ENCODE data around the gene CCDC6. TPM values are rescaled to one million over a fixed set of nuclear protein-coding genes. Genes with fewer than 3 reads are reported as not detected.

Gene CCDC6
- total RNA-seq, 1 experiment from 2014 or later: 50.9 TPM

DNA sequence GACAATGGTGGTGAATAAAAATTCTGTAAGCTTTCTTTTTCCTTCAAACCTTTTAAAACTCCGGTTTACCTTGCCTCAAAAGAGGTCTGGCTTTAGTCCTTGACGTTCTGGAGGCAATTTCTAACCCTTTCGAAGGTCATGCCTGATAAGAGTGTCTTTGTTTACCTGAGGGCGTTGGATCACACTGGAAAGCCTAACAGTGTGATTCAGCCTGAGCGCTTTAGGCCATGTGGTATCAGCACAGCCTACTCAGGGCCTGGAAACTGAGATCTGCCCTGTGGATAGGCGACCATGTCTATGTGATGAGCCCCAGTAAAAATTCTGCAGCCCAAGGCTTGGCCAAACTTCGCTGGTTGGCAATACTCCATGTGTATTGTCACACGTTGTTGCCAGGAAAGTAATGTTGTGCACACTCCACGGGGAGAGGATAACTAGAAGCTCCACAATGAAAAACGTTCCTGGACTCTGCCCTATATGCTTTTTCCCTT, 10.7 kb downstream of the CCDC6 start:
- no peak overlapping the region for H2AFZ ChIP-seq (ENCODE audit: low read length)

DNA sequence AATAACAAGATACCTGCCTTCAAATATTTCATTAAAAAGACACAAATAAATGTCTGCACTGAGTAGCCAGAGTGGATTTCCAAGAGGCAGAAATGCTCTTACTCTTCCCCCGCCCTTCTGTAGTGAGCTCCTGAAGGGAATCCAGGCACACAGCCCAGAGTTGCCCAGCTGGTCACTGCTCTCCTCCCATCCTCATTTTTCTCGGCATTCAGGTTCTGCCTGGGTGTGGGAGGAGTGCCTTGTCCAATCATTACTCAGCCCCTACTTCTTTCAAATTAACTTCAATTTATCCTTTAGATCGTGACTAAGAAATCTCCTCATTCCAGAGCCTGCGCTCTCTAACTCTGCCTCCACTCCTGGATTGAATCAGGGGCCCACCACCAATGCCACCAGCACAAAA, 12.2 kb downstream of the CCDC6 start:
- Histone ChIP-seq H3K36me3 (ENCODE audit: insufficient read depth, low read length) (peaks cover 17% of the 10 kb centered on the region), H3K27ac (ENCODE audit: low read length) (no peak overlapping the region), H2AFZ (ENCODE audit: low read length) (no peak overlapping the region), H3K4me1 (ENCODE audit: low read length) (peaks cover 78% of the 10 kb centered on the region), H3K9ac (ENCODE audit: low read length) (no peak overlapping the region), H3K4me2 (ENCODE audit: low read depth, low read length, poor library complexity, severe bottlenecking) (no peak overlapping the region), H3K79me2 (ENCODE audit: low read length) (peaks cover 98% of the 10 kb centered on the region), H3K9me3 (ENCODE audit: low read length) (no peaks in the 10 kb centered on the region), H4K20me1 (ENCODE audit: insufficient read depth, low read depth, low read length) (peaks cover 15% of the 10 kb centered on the region; the same call in 1 of the 2 replicates), H3K27me3 (ENCODE audit: low read length) (no peaks in the 10 kb centered on the region), H3K4me3 (ENCODE audit: low read length) (no peak overlapping the region), H3K9me2 (replicated peaks; ENCODE audit: insufficient read depth, low read length) (no peaks in the 10 kb centered on the region)
- DNase-seq: no peak

More for the DNA sequence above, 10.7 kb downstream of the CCDC6 start:
- Histone ChIP-seq H3K27me3 (ENCODE audit: low read length) (no peaks in the 10 kb centered on the region), H3K9ac (ENCODE audit: low read length) (no peak overlapping the region), H3K9me2 (replicated peaks; ENCODE audit: insufficient read depth, low read length) (no peaks in the 10 kb centered on the region), H3K27ac (ENCODE audit: low read length) (no peak overlapping the region), H3K4me1 (ENCODE audit: low read length) (peaks cover 79% of the 10 kb centered on the region), H4K20me1 (ENCODE audit: insufficient read depth, low read depth, low read length) (peaks cover 15% of the 10 kb centered on the region; the same call in 1 of the 2 replicates), H3K36me3 (ENCODE audit: insufficient read depth, low read length) (peaks cover 15% of the 10 kb centered on the region; the same call in 1 of the 2 replicates), H3K79me2 (ENCODE audit: low read length) (peaks cover 100% of the 10 kb centered on the region), H3K4me3 (ENCODE audit: low read length) (no peak overlapping the region), H3K9me3 (ENCODE audit: low read length) (no peaks in the 10 kb centered on the region), H3K4me2 (ENCODE audit: low read depth, low read length, poor library complexity, severe bottlenecking) (no peak overlapping the region)
- DNase-seq: no peak

DNA sequence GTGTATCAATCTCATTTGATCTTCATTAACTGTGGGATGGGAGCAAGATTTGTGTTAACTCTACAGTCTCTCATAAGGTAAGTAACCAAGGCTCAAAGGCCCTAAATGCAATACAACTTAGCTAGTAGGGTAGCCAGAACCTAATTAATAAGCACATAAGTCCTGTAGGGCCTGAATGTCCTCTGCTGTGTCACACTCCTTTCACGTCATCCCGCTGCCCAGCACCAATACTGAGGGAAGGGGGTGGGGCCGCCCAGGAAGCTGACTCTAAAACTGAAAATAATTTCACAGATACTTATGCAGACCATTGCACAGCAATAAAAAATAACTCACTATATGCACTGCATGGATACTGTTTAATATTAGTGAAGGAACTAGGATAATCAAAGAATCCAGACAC, 13.7 kb downstream of the CCDC6 start:
- H3K9ac ChIP-seq (ENCODE audit: low read length): no peak overlapping the region
- H3K4me3 ChIP-seq (ENCODE audit: low read length): no peak overlapping the region
- DNase-seq: no peak
- no peak overlapping the region for H2AFZ ChIP-seq (ENCODE audit: low read length)
- no peaks in the 10 kb centered on the region for H3K9me2 ChIP-seq (replicated peaks; ENCODE audit: insufficient read depth, low read length)
- peaks cover 98% of the 10 kb centered on the region for H3K79me2 ChIP-seq (ENCODE audit: low read length)
- H3K9me3 ChIP-seq (ENCODE audit: low read length): no peaks in the 10 kb centered on the region
- 0 out of 2 replicates have a peak overlapping the region, but pooled peaks have one; percentile 9 for H3K27ac ChIP-seq (ENCODE audit: low read length)
- H3K27me3 ChIP-seq (ENCODE audit: low read length): no peaks in the 10 kb centered on the region
- H4K20me1 ChIP-seq (ENCODE audit: insufficient read depth, low read depth, low read length): peaks cover 13% of the 10 kb centered on the region; the same call in 1 of the 2 replicates
- H3K36me3 ChIP-seq (ENCODE audit: insufficient read depth, low read length): peaks cover 9% of the 10 kb centered on the region
- H3K4me2 ChIP-seq (ENCODE audit: low read depth, low read length, poor library complexity, severe bottlenecking): no peak overlapping the region
- H3K4me1 ChIP-seq (ENCODE audit: low read length): peaks cover 84% of the 10 kb centered on the region

DNA sequence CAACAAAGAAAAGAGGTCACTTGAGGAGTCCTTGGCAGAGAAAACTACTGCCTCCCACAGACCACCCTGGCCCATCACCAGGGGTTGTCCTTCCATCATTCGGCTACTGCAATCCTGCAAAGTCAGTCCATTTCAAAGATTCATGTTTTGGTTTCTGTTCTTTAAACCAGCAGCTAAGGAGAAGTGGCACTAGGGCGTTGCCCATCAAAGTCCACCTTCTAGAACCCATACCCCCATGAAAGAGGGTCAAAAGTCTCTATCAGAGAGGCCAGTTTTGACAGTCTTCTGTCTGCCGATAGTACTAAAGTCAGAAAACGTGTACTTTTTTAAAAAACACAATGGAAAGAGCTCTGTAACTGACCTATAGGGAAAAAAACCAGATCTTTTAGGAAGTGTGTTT, 14.4 kb downstream of the CCDC6 start:
- no peak overlapping the region for H2AFZ ChIP-seq (ENCODE audit: low read length)
- 0 out of 2 replicates have a peak overlapping the region, but pooled peaks have one; percentile 34 for H3K27ac ChIP-seq (ENCODE audit: low read length)
- no peak overlapping the region for H3K4me2 ChIP-seq (ENCODE audit: low read depth, low read length, poor library complexity, severe bottlenecking)
- H3K79me2 ChIP-seq (ENCODE audit: low read length): peaks cover 98% of the 10 kb centered on the region
- peaks cover 91% of the 10 kb centered on the region for H3K4me1 ChIP-seq (ENCODE audit: low read length)
- DNase-seq: no peak
- H3K27me3 ChIP-seq (ENCODE audit: low read length): no peaks in the 10 kb centered on the region
- peaks cover 6% of the 10 kb centered on the region; the same call in 1 of the 2 replicates for H3K36me3 ChIP-seq (ENCODE audit: insufficient read depth, low read length)
- H3K4me3 ChIP-seq (ENCODE audit: low read length): no peak overlapping the region
- H3K9me3 ChIP-seq (ENCODE audit: low read length): no peaks in the 10 kb centered on the region
- H3K9me2 ChIP-seq (replicated peaks; ENCODE audit: insufficient read depth, low read length): no peaks in the 10 kb centered on the region
- no peak overlapping the region for H3K9ac ChIP-seq (ENCODE audit: low read length)
- peaks cover 14% of the 10 kb centered on the region; the same call in 1 of the 2 replicates for H4K20me1 ChIP-seq (ENCODE audit: insufficient read depth, low read depth, low read length)

DNA sequence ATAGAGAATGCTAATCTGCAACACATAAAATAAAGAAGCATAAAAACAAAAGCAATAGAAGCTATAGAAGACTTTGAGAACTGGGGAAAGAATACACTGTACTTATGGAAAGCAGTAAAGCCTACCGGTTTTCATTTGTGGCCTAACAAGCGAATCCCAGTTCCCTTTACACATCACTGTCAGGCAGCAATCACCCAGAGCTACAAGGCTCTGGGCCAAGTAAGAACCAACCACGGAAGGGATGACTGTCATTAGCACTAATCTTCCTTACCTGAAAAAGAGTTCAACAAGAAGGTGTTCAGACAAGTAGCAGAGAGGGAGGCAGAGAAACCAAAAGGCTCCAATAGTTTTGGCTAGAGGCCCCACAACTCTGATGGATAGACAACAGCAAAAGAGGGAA, 15.0 kb downstream of the CCDC6 start:
- H3K4me1 ChIP-seq (ENCODE audit: low read length): peaks cover 92% of the 10 kb centered on the region
- no peak overlapping the region for H3K4me2 ChIP-seq (ENCODE audit: low read depth, low read length, poor library complexity, severe bottlenecking)
- peaks cover 16% of the 10 kb centered on the region; the same call in 1 of the 2 replicates for H4K20me1 ChIP-seq (ENCODE audit: insufficient read depth, low read depth, low read length)

DNA sequence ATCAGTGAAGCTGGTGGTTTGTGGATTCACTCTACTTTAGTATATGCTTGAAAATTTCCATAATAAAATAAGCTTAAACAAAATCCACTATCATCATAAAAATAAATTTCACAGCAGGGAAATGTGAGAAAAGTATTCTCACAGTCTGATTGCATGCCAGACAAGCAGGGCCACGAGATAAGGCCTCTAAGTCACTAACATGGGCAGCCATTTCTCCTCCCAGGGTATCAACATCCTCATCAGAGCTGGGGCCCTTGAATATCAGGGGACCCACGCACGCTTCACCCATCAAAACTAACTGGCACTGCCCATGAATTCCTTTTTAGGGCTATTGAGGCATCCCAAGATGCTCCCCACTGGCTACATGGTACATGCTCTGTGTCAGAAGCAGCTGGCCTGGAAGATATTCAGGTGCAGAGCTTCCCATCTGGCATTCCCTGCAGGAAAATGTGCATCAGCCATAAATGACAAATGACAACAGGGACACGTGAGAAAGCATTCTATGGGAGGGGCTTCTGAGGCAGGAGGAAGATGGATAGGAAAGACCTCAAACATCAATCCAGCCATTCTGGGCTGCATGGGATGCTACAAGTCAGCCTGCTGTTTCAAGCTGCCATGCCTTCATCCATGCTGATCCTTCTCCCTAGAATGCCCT, 17.4 kb downstream of the CCDC6 start:
- Histone ChIP-seq H3K9ac (ENCODE audit: low read length) (peak overlapping the region; percentile 34), H3K9me2 (replicated peaks; ENCODE audit: insufficient read depth, low read length) (no peaks in the 10 kb centered on the region), H3K36me3 (ENCODE audit: insufficient read depth, low read length) (peaks cover 6% of the 10 kb centered on the region; the same call in 1 of the 2 replicates), H3K9me3 (ENCODE audit: low read length) (no peaks in the 10 kb centered on the region), H3K27ac (ENCODE audit: low read length) (peak overlapping the region; percentile 96), H3K4me2 (ENCODE audit: low read depth, low read length, poor library complexity, severe bottlenecking) (peak overlapping the region; percentile 79), H3K4me3 (ENCODE audit: low read length) (peak overlapping the region; percentile 2; the same call in 1 of the 2 replicates), H3K27me3 (ENCODE audit: low read length) (no peaks in the 10 kb centered on the region), H3K4me1 (ENCODE audit: low read length) (peaks cover 96% of the 10 kb centered on the region), H3K79me2 (ENCODE audit: low read length) (peaks cover 93% of the 10 kb centered on the region), H4K20me1 (ENCODE audit: insufficient read depth, low read depth, low read length) (peaks cover 9% of the 10 kb centered on the region; the same call in 1 of the 2 replicates), H2AFZ (ENCODE audit: low read length) (no peak overlapping the region)
- no peak for DNase-seq

More for the DNA sequence above, 15.0 kb downstream of the CCDC6 start:
- Histone ChIP-seq H3K27me3 (ENCODE audit: low read length) (no peaks in the 10 kb centered on the region), H3K79me2 (ENCODE audit: low read length) (peaks cover 98% of the 10 kb centered on the region), H3K4me3 (ENCODE audit: low read length) (no peak overlapping the region), H3K9me3 (ENCODE audit: low read length) (no peaks in the 10 kb centered on the region), H3K36me3 (ENCODE audit: insufficient read depth, low read length) (peaks cover 6% of the 10 kb centered on the region; the same call in 1 of the 2 replicates), H3K27ac (ENCODE audit: low read length) (peak overlapping the region; percentile 34; the same call in 1 of the 2 replicates), H3K9me2 (replicated peaks; ENCODE audit: insufficient read depth, low read length) (no peaks in the 10 kb centered on the region), H3K9ac (ENCODE audit: low read length) (no peak overlapping the region), H2AFZ (ENCODE audit: low read length) (no peak overlapping the region)
- DNase-seq: no peak

DNA sequence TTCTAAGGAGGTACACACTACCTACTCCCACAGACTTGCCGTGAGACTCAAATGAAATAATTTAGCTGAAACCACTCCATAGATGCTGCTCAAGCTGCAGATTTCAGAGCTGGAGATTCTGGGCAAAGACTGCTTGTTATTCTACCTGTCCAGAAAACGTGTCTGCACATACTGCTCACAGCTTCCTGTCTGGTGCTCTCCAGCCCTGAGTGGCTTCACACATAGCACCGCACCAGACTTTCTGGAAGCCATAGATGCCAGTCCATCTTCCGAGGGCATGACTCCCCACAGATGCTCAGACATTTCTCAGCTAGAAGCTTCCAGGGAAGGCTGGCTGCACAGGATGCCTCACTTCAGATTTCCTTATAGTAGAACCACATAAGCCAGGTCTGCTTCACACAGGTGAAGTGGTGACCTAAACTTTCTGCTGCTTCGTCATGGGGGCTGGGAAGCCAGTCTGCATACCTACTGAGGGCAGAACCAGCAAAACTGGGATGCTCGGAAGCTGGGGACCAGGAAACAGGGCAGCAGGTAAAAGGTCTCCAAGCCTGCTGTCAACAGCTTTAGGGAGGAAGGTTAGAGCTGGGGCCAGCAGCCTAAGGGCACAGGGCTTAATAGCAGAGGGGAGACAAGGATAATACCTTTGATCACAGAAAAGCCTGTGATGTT, 18.2 kb downstream of the CCDC6 start:
- Histone ChIP-seq H3K27ac (ENCODE audit: low read length) (peak overlapping the region; percentile 96), H3K36me3 (ENCODE audit: insufficient read depth, low read length) (peaks cover 6% of the 10 kb centered on the region; the same call in 1 of the 2 replicates), H3K9me2 (replicated peaks; ENCODE audit: insufficient read depth, low read length) (no peaks in the 10 kb centered on the region), H3K27me3 (ENCODE audit: low read length) (no peaks in the 10 kb centered on the region), H4K20me1 (ENCODE audit: insufficient read depth, low read depth, low read length) (peaks cover 9% of the 10 kb centered on the region; the same call in 1 of the 2 replicates), H2AFZ (ENCODE audit: low read length) (no peak overlapping the region), H3K4me3 (ENCODE audit: low read length) (peak overlapping the region; percentile 29; the same call in 1 of the 2 replicates), H3K4me2 (ENCODE audit: low read depth, low read length, poor library complexity, severe bottlenecking) (peak overlapping the region; percentile 79), H3K79me2 (ENCODE audit: low read length) (peaks cover 93% of the 10 kb centered on the region), H3K9ac (ENCODE audit: low read length) (peak overlapping the region; percentile 34), H3K9me3 (ENCODE audit: low read length) (no peaks in the 10 kb centered on the region), H3K4me1 (ENCODE audit: low read length) (peaks cover 96% of the 10 kb centered on the region)
- peak; percentile 63 for DNase-seq

DNA sequence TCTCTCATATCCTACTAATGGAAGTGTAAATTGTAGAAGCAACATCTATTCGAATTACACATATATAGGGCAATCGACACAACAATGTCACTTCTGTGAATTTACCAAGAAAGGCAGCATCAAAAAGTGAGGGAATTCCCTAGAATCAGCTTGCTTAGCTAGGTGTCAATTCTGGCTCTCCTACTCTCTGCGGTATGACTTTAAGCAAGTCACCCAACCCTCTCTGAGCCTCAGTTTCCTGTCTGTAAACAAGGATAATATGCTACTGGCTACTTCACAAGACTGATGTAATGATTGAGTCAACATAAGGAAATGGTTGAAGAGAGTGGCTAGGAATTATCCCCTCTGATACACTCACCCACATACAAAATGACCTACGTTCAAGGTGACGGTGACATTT, 19.4 kb downstream of the CCDC6 start:
- Histone ChIP-seq H3K9ac (ENCODE audit: low read length) (peak overlapping the region; percentile 56), H3K4me2 (ENCODE audit: low read depth, low read length, poor library complexity, severe bottlenecking) (peak overlapping the region; percentile 79), H4K20me1 (ENCODE audit: insufficient read depth, low read depth, low read length) (peaks cover 5% of the 10 kb centered on the region; the same call in 1 of the 2 replicates), H2AFZ (ENCODE audit: low read length) (no peak overlapping the region), H3K27ac (ENCODE audit: low read length) (peak overlapping the region; percentile 96), H3K4me3 (ENCODE audit: low read length) (peak overlapping the region; percentile 50), H3K27me3 (ENCODE audit: low read length) (no peaks in the 10 kb centered on the region), H3K79me2 (ENCODE audit: low read length) (peaks cover 91% of the 10 kb centered on the region), H3K9me3 (ENCODE audit: low read length) (no peaks in the 10 kb centered on the region), H3K9me2 (replicated peaks; ENCODE audit: insufficient read depth, low read length) (no peaks in the 10 kb centered on the region), H3K4me1 (ENCODE audit: low read length) (peaks cover 87% of the 10 kb centered on the region), H3K36me3 (ENCODE audit: insufficient read depth, low read length) (peaks cover 6% of the 10 kb centered on the region; the same call in 1 of the 2 replicates)
- no peak for DNase-seq

All from Karpas-422 (cell line).